Measurements from ENCODE around the gene NSFL1C.

- TF ChIP-seq CTCF (IDR thresholded peaks at IDR 0.05) (no peak), SIN3A (IDR thresholded peaks at IDR 0.05; ENCODE audit: borderline replicate concordance, insufficient read depth, low read depth, low read length) (no peak), POLR2AphosphoS5 (IDR thresholded peaks at IDR 0.05; ENCODE audit: low read depth, low read length) (no peak)
Observed at GRCh38 chr20:1494436-1494835, 27.8 kb upstream of the NSFL1C start.

All from Panc1 (cell line).